GM18867 (cell line): ENCODE data around the gene SSBP4.

Experiments used
- ATAC-seq: cut with Tn5 transposase; IDR thresholded peaks from one replicate; pipeline ENCODE4 v1.9.1; 2021; ENCODE audit warnings: mild to moderate bottlenecking, moderate library complexity; ENCODE audit not compliant: unreplicated experiment

SSBP4 gene

DNA sequence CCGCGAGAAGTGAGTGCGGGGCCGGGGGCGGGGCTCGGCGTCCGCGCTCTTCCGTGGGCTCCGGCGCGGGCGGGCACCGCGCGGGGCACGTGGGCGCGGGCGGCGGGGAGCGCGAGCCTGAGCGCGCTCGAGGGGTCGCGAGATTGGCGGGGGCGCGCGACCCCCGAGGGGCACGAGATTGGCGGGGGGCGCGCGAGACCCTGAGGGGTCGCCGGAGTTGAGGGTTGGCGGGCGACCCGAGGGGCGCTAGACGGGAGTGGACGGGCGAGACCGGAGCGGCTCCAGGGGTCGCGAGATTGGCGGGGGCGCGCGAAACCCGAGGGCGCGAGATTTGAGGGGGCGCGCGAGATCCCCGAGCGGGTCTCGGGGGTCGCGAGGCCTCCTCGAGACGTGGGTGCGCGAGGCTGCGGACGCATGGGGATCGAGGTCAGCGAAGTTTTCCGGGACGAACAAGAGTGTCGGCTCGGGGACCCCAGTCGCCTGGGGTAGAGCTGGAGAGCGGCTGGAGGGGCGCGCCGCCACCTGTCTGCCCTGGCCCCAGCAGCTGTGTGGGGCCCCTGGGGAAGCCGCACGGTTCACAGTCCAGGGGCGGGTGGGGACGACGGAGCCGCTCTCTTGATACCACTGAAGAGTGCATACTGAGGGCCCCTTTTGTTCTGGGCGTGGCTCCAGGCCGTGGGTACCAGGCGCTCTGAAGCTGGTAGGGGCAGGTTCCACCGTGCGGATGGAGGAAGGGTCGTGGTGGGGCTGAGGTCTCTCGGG, 682 bp downstream of the SSBP4 start:
- ATAC-seq, result peak; percentile 11

DNA sequence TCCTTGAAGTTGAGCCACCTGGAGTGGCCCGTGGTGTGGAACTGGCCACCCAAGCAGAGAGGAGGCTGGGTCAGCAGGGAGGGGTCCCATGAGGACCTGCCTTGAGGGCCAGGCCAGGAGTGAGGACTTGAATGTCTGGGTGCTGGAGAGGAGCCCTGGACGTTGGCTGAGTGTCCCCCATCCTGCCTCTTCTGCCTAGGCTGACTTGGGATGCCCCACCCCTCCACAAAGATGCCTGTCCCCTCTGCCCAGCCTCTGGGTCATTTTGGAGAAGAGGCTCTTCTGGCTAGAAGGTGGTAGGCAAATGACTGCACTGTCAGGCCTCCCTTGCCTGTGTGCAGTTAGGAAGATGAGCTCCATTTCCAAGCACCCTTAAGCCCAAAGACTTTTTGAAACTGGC, 1.7 kb downstream of the SSBP4 start:
- no peak for ATAC-seq

- no peak for ATAC-seq
Observed at GRCh38 chr19:18421371-18421959, 2.3 kb downstream of the SSBP4 start.

DNA sequence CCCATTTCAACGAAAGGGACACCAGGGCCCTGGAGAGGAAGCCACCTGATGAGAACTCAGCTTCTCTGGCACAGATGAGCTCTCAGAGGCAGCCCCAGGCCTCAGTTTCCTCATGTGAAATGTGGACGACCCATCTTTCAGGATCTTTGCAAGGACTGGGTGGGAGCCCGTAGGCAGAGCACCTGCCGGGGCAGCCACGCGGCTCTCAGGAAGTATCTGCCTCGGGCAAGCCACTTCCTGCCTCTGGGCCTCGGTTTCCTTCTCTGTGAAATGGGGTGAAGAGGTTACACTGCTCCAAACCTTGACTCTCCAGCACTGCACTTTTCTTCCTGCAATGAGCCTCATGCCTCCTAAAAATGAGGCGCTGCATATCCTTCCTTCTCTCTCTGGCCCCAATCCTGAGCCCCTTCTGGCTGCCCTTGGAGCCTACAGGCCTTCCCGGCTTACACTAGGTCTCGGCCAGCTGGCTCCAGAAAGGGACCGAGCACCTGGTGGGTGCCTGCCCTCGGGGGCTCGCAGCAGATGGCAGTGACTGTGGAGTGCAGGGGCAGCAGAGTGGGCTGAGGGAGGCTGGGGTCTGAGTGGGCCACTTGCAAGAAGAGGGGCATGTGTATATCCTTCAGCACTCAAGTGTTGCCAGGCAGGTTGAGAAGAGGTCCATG, 3.5 kb downstream of the SSBP4 start:
- ATAC-seq, result no peak

- no peak for ATAC-seq
Observed at GRCh38 chr19:18423258-18424020, 4.2 kb downstream of the SSBP4 start.

- no peak for ATAC-seq
Observed at GRCh38 chr19:18424122-18424889, 5.1 kb downstream of the SSBP4 start.

DNA sequence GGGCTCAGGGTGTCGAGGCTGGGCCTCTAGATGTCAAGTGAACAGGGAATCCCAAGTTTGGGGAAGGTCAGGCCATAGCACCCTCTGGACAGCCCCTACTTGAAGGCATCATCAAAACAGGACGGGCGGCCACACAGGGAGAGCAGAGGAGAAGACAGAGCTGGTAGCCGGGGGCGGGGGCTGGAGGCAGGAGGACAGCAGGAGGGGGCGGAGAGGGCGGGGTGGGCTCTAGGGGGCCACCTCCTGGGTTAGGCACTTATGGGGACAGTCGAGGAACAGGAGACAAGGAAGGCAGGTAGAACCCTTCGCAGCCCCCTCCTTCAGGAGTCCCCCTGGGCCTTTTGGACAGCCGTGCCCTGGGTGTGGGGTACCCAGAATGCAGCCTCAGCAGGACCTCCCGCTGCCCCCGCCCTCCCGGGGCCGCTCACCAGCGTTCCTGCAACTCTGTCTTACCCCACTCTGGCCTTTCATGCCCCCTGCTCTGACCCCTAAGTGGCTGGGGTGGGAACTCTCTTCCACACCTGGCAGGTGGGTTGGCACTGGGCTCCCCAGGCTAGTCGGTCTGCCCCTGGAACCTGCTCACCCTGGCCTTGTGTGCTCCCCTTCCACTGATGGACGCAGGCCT, 5.8 kb downstream of the SSBP4 start:
- no peak for ATAC-seq

- no peak for ATAC-seq
Observed at GRCh38 chr19:18425515-18426415, 6.6 kb downstream of the SSBP4 start.

GRCh38 chr19:18426416-18426767, 7.2 kb downstream of the SSBP4 start:
- no peak for ATAC-seq

DNA sequence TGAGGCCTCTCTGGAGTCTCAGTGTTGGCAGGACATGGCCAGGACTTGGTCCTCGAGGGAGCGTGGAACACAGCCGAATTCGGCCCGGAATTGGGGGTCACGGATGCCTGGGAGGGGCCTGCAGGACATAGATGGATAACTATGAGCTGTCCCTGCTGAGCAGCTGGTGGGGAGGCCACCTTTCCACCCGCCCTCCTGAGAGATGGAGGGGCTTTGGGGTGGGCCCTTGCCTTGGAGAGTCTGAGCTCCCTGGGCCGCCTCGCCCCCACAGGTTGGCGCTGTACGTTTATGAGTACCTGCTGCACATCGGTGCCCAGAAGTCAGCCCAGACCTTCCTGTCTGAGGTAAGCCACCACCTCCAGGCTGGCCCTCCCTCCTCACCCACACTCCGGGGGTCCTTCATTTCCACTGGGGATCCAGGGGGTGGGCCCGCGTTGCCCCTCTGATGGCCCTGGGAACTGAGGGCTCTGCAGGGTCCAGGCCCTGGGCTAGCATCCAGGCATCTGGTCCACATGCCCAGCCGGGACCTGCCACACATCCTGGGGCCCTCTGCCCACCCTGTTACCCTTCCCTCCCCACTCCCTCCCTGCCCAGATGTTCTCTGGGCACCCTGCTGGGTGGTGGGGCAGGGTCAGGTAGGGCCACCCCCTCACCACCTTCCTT, 8.0 kb downstream of the SSBP4 start:
- ATAC-seq, result no peak

DNA sequence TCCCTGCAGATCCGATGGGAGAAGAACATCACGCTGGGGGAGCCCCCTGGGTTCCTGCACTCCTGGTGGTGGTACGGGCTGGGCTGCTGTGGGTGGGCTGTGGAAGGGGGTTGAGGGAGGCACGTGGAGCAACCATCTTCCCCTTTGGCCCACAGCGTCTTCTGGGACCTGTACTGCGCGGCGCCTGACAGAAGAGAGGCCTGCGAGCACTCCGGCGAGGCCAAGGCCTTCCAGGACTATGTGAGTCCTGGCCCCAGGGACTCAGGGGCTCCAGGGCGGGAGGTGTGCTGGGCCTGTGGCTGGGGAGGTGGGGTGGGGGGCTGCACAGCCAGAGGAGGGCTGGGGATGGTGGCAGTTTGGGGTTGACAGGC, 8.5 kb downstream of the SSBP4 start:
- ATAC-seq, result no peak

- ATAC-seq, result no peak
Observed at GRCh38 chr19:18428173-18428786, 9.1 kb downstream of the SSBP4 start.

DNA sequence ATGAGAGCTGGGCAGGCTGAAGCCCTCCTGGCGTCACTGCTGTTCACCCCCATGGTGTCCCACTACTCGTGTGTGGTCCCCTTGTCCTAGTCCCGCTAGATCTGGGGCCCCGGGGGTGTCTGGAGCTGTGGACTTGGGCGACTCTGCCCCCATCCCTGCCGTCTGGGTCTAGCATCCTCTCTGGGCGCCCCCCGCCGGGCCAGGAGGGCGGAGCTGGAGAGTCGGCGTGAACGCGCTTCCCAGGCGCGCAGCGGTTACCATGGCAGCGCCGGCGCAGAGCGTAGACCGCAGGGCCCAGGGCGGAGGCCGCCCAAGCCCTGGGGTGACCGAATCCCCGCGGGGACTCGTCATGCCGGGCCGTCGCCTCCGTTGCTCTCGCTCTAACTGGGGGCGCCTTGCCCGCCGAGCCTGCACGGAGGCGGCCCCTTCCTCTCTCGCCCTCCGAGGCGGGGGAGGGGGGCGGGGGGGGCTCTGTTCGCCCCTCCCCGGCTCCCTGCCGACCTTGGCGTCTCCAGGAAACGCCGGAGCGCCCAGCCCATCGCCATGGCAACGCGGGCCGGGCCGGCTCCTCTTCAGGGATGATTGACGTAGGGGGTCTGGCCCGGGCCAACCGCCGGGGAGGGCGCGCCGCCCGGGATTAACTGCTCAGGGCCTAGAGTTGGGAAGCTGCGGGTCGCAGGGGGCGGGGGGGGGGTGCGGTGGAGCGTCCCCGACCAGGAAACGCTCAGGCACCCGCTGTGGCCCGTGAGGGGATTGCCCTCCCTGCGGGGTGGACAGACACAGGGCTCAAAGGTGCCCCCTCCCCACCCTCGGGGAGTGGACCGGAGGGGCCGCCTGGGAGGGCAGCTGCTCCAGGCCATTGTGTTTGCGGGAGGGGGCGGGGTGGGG, 9.8 kb downstream of the SSBP4 start:
- ATAC-seq, result peak; percentile 60

DNA sequence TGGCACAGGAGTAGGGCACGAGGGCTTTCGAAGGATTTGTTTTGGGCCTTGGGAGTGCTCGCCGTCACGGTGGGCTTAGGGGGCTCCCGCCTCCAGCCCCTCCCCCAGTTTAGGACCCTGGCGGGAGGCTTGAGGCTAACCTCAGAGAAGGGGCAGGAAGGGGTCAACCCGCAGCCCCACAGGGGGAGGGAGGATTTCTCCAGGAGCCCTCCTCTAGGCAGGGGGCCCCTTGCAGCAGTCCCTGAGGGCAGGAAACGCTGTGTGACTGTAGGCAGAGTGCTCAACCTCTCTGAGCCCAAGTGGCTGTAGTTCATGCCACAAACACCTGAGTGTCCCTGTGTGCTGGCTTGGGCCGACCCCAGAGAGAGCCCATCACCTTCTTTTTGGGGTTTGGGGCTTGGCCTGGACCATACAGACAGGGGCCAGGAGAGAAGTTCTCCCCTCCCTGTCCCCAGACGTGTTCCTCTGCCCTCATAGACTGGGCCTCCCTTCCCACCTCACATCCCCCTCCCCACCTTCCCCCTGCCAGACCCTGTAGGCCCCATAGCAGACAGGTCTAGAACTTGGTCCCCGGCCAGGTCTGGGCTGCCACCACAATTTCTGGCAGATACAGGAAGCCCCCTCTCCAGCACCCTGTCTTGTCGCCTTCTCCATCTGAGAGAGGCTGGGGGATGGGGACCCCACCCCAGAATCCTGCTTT, 10.7 kb downstream of the SSBP4 start:
- ATAC-seq, result no peak

DNA sequence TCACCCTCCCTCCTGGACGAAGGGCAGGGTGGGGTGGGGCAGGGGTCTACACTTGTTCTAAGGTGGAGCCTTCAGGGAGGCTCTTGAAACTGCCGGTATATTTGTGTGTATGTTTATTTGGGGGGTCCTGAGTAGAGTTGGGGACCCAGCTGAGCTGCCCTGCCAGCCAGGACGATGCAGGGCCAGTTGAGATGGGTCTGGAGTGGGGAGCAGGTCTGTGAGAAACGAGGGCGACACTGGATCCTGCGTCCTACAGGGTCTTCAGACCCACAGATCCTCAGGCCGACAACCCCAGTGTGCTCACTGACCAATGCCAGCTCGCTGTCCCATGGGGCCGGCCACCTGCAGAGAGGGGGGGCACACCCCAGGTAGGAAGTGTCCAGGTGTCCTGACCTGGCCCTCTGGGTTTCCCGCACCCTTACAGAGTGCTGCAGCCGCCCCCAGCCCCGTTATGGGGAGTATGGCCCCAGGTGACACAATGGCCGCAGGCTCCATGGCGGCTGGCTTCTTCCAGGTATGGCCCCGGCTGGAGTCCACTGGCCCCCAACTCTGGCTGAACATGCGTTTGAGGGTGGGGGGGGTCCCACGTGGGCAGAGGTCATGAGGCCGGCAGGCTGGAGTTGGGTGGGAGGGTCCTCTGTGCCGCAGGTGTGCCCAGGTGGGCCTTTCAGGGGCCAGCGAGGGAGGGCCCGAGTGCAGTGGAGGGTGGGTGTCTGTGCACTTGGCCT, 11.4 kb downstream of the SSBP4 start:
- no peak for ATAC-seq
